Activated B cell treated with CpG ODN at 0.5 μM for 24 hours (primary cell): Measurements from ENCODE around the gene DHRS4. TPM values are rescaled to one million over a fixed set of nuclear protein-coding genes. Genes with fewer than 3 reads are reported as not detected.

Experiments used
- ATAC-seq: fragments of 200-7000 bp; cut with Tn5 transposase; one replicate; pipeline ENCODE4 v1.10.0; 2021; ENCODE audit warnings: low read depth, mild to moderate bottlenecking, moderate library complexity
- CTCF ChIA-PET: fragments of 350-600 bp; sonication (Branson Sonifier 250); formaldehyde crosslinking; loops from one replicate; lab custom pipeline; 2021; ENCODE audit warnings: antibody characterized with exemption; lab: Charles Lee
- POLR2A ChIA-PET: fragments of 350-600 bp; sonication (Branson Sonifier 250); formaldehyde crosslinking; loops from one replicate; lab custom pipeline; 2021; ENCODE audit warnings: antibody characterized with exemption; lab: Charles Lee
- DNase-seq: peaks from one replicate; pipeline ENCODE4 v3.0.0; 2022
- H3K27ac Mint-ChIP-seq: one replicate; pipeline ENCODE4 v1.8.0; 2020; ENCODE audit warnings: mixed read lengths
- H3K27me3 Mint-ChIP-seq: one replicate; pipeline ENCODE4 v1.8.0; 2021; ENCODE audit warnings: mixed read lengths
- H3K36me3 Mint-ChIP-seq: one replicate; pipeline ENCODE4 v1.8.0; 2021; ENCODE audit warnings: low read depth, mixed read lengths
- H3K4me1 Mint-ChIP-seq: one replicate; pipeline ENCODE4 v1.8.0; 2021; ENCODE audit warnings: mixed read lengths
- H3K4me3 Mint-ChIP-seq: one replicate; pipeline ENCODE4 v1.8.0; 2020; ENCODE audit warnings: mild to moderate bottlenecking, mixed read lengths
- H3K9me3 Mint-ChIP-seq: one replicate; pipeline ENCODE4 v1.8.0; 2020; ENCODE audit warnings: mixed read lengths
- CTCF ChIP-seq: fragments of 200-600 bp; IDR thresholded peaks from one replicate; pipeline ENCODE4 v1.8.0; 2022; ENCODE audit warnings: antibody characterized with exemption, mild to moderate bottlenecking
- intact Hi-C: fragments of 100-400 bp; cut with micrococcal nuclease; formaldehyde crosslinking; loops from one replicate; pipeline ENCODE4 v1.15.1; 2024
- total RNA-seq: library from RNA; stranded (reverse); gene quantifications from 2 replicates; pipeline ENCODE4 v1.2.3, GENCODE V29; 2022

The DHRS4 gene
- total RNA-seq, 1 donor from 2014 or later, result 15.8 TPM

GRCh38 chr14:23929822-23930294, 23.7 kb upstream of the DHRS4 start:
- H3K27ac Mint-ChIP-seq, result no peak overlapping the region
- no peaks in the 10 kb centered on the region for H3K36me3 Mint-ChIP-seq
- no peak for TF ChIP-seq CTCF
- peaks cover 8% of the 10 kb centered on the region for H3K27me3 Mint-ChIP-seq
- no peaks in the 10 kb centered on the region for H3K9me3 Mint-ChIP-seq
- H3K4me3 Mint-ChIP-seq, result no peak overlapping the region
- ChIA-PET POLR2A (no interaction called here), CTCF (interaction anchor here (0.5 to 2.7 kb wide), 5 partner anchors 203 to 451 kb away, joined by 3 to 19 read pairs (median 5); no protein-coding TSS in a partner anchor)
- DNase-seq (peak; percentile 60), ATAC-seq (peak; percentile 92)
- intact Hi-C loops, result loop anchor here (1.0 to 2.0 kb wide), 3 partner anchors 24 to 341 kb away; no protein-coding TSS in a partner anchor
- no peaks in the 10 kb centered on the region for H3K4me1 Mint-ChIP-seq

GRCh38 chr14:23930742-23931141, 22.8 kb upstream of the DHRS4 start:
- Mint-ChIP-seq H3K4me1 (no peaks in the 10 kb centered on the region), H3K36me3 (no peaks in the 10 kb centered on the region), H3K9me3 (no peaks in the 10 kb centered on the region), H3K27me3 (peaks cover 8% of the 10 kb centered on the region), H3K27ac (no peak overlapping the region), H3K4me3 (no peak overlapping the region)
- no peak for ATAC-seq
- intact Hi-C loops, result no loop called here
- TF ChIP-seq CTCF, result no peak
- no peak for DNase-seq
- ChIA-PET POLR2A (no interaction called here), CTCF (interaction anchor here (0.6 to 2.7 kb wide), 5 partner anchors 203 to 457 kb away, joined by 3 to 19 read pairs (median 5); no protein-coding TSS in a partner anchor)

GRCh38 chr14:23931721-23932289, 21.8 kb upstream of the DHRS4 start:
- no peak for TF ChIP-seq CTCF
- Mint-ChIP-seq H3K36me3 (no peaks in the 10 kb centered on the region), H3K9me3 (no peaks in the 10 kb centered on the region), H3K27me3 (peaks cover 8% of the 10 kb centered on the region), H3K4me3 (no peak overlapping the region), H3K27ac (no peak overlapping the region), H3K4me1 (no peaks in the 10 kb centered on the region)
- ATAC-seq, result no peak
- CTCF ChIA-PET, result interaction anchor here (1.9 to 2.7 kb wide), 3 partner anchors 266 to 343 kb away, joined by 5 to 19 read pairs (median 9); no protein-coding TSS in a partner anchor
- intact Hi-C loops, result no loop called here
- no peak for DNase-seq
- POLR2A ChIA-PET, result no interaction called here

GRCh38 chr14:23932639-23933038, 20.9 kb upstream of the DHRS4 start:
- H3K4me1 Mint-ChIP-seq, result no peaks in the 10 kb centered on the region
- ChIA-PET CTCF (no interaction called here), POLR2A (no interaction called here)
- H3K36me3 Mint-ChIP-seq, result no peaks in the 10 kb centered on the region
- no peaks in the 10 kb centered on the region for H3K9me3 Mint-ChIP-seq
- TF ChIP-seq CTCF, result no peak
- intact Hi-C loops, result no loop called here
- DNase-seq (no peak), ATAC-seq (no peak)
- H3K27me3 Mint-ChIP-seq, result peaks cover 8% of the 10 kb centered on the region
- no peak overlapping the region for H3K4me3 Mint-ChIP-seq
- no peak overlapping the region for H3K27ac Mint-ChIP-seq

GRCh38 chr14:23933108-23933741, 20.3 kb upstream of the DHRS4 start:
- ChIA-PET CTCF (interaction anchor here (0.8 kb wide), 1 partner anchor 18 kb away, joined by 3 read pairs; no protein-coding TSS in a partner anchor), POLR2A (no interaction called here)
- Mint-ChIP-seq H3K4me1 (no peaks in the 10 kb centered on the region), H3K27me3 (peaks cover 8% of the 10 kb centered on the region), H3K36me3 (no peaks in the 10 kb centered on the region), H3K9me3 (no peaks in the 10 kb centered on the region), H3K4me3 (no peak overlapping the region), H3K27ac (no peak overlapping the region)
- ATAC-seq (no peak), DNase-seq (no peak)
- TF ChIP-seq CTCF, result no peak
- intact Hi-C loops, result no loop called here
